Central memory CD4-positive, alpha-beta T cell (primary cell): Measurements from ENCODE around the gene NELL2.

Experiments
- DNase-seq: peaks from one replicate; pipeline ENCODE4 v3.0.0; 2022

The NELL2 gene

GRCh38 chr12:44603701-44604100 is 272.4 kb downstream of the NELL2 start:
- no peak for DNase-seq

GRCh38 chr12:44592626-44593025 is 283.5 kb downstream of the NELL2 start:
- no peak for DNase-seq

DNA sequence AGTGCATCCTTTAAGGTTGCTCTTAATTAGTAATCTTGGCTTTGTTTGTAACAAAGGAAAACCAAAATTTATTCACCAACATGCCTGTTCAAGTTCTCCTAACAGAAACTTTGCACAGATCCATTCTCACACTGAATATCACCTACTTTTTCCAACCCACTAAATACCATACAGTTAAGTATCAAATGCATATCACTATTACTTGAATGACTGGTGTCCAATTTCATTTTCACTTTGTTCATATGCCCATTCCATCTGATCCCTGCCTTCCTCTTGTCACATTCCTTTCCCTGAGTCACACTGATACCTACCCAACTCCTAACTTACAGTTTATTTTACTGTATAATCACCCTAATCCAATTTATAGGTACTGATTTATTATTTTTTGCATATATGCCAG is 286.4 kb downstream of the NELL2 start:
- no peak for DNase-seq

DNA sequence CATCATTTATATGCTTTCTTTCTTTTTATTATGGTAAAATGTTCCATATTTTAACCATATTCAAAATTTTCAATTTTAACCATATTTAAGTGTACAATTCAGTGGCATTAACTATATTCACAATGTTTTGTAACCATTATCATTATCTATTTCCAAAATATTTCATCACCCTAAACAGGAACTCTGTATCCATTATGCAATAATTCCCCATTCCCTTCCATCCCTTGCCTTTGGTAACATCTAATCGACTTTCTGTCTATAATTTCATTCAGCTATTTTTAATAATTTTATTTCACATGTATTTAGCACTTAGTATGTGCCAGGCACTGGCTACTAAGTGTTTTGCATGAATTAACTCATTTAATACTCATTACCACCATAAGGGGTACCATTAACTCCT is 287.5 kb downstream of the NELL2 start:
- DNase-seq: no peak

DNA sequence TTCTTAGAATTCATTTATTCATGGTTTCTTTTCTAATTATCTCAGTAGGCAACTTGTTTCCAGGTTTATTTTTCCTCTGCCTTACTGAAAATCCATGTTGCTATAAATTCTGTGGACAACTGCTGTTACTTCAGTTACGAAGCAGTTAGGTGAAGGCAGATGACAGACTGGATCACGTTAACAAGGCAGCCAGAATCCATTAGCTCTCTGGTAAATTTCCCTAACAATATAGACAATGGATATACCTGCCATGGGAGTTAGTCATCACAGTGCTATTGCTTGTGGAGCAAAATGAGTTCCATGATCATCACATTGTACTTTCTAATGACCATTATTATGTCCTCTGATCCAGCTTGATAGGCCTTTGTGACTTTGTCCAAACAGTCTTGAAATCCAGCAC is 291.5 kb downstream of the NELL2 start:
- DNase-seq: no peak

GRCh38 chr12:44582521-44582920 is 293.6 kb downstream of the NELL2 start:
- no peak for DNase-seq

- DNase-seq: no peak
These were observed 294.4 kb downstream of the NELL2 start for GRCh38 chr12:44581642-44582242.

- no peak for DNase-seq
These were observed 301.5 kb downstream of the NELL2 start for GRCh38 chr12:44574586-44574985.

DNA sequence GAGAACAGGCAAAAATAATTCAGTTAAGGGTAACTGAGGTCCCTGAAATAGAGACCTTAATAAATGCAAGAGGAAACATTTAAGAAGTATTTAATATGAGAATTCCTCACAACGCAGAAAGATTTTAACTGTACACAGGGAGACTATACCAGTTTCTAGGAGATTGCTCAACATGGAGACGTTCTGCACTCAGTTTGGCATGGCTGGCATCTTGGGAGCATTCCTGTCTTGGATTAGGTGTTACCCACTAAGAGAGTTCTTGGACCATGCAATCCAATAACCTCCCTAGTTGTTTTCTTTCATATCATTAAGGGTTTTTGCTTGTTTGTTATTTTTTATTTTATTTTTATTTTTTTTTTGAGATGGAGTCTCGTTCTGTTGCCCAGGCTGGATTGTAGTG is 302.4 kb downstream of the NELL2 start:
- no peak for DNase-seq

- DNase-seq: no peak
These were observed 305.0 kb downstream of the NELL2 start for GRCh38 chr12:44571006-44571550.

GRCh38 chr12:44570036-44570583 is 306.0 kb downstream of the NELL2 start:
- no peak for DNase-seq

GRCh38 chr12:44565163-44565562 is 311.0 kb downstream of the NELL2 start:
- DNase-seq: no peak

DNA sequence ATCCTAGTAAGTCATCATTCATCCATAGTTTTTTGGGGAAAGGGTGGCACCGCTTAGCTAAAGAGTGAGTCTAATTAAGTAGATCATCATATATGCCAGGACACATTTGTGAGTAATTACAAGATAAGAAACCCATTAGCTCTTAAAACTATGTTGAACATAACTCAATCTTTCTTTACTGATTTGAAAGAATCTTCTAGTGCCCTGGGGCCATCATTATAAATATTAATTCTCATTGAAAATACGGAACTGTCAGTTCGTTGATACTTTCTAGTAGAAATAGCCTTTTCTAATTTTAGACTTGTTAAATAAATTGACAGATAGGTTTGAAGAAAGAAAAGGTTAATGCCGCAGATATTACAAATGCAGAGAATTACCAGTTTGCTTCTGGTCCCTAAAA is 312.6 kb downstream of the NELL2 start:
- no peak for DNase-seq

DNA sequence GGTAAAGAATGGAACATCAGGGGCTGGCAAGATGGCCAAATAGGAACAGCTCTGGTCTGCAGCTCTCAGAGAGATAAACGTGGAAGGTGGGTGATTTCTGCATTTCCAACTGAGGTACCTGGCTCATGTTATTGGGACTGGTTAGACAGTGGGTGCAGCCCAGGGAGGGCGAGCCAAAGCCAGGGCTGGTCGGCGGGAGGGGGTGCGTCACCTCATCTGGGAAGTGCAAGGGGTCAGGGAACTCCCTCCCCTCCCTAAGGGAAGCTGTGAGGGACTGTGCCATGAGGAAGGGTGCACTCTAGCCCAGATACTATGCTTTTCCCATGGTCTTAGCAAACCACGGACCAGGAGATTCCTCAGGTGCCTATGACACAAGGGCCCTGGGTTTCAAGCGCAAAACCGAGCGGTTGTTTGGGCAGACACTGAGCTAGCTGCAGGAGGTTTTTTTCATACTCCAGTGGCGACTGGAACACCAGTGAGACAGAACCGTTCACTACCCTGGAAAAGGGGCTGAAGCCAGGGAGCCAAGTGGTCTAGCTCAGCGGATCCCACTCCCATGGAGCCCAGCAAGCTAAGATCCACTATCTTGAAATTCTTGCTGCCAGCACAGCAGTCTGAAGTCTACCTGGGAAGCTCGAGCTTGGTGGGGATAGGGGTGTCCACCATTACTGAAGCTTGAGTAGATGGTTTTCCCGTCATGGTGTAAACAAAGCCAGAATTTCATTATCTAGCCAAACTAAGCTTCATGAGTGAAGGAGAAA is 317.6 kb downstream of the NELL2 start:
- DNase-seq: no peak

- DNase-seq: no peak
These were observed 320.7 kb downstream of the NELL2 start for GRCh38 chr12:44555454-44555853.

DNA sequence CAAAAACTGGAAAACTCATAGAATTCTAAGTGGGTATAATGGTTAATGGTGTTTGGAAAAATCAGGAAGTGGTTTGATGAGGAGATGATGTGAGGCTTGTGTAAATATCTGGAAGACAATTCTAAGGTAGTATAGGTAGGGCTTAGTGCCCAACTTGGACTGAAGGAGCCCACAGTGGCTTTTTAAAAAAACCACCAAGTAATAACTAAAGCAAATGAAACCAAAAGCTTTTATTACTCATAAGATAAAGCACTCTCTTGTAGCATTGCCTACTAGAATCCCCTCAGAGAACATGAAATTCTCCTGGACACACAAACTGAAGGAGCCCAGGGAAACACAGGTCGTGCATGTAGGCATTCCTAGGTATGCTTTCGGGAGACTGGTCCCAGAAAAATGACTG is 324.5 kb downstream of the NELL2 start:
- no peak for DNase-seq

- no peak for DNase-seq
These were observed 325.7 kb downstream of the NELL2 start for GRCh38 chr12:44550377-44550776.

- no peak for DNase-seq
These were observed 330.1 kb downstream of the NELL2 start for GRCh38 chr12:44546060-44546459.

GRCh38 chr12:44544018-44544417 is 332.1 kb downstream of the NELL2 start:
- no peak for DNase-seq

DNA sequence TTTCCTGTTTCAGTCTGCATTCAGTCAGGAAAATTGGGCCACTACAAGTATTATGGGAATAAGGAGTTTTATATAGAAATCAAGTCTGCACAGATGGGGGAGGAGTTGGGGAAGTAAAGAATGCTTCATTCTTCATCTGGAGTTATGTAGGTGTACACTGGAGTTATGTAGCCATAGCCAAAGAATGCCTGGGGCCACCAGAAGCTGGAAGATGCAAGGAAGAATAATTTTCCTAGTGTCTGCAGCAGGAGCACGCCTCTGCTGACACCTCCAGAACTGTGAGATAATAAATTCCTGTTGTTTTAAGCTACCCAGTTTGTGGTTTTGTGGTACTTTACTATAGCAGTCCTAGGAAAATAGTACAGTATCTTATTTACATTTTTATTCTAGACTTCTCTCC is 333.4 kb downstream of the NELL2 start:
- DNase-seq: no peak

GRCh38 chr12:44537354-44537753 is 338.8 kb downstream of the NELL2 start:
- DNase-seq: no peak

- no peak for DNase-seq
These were observed 343.2 kb downstream of the NELL2 start for GRCh38 chr12:44532940-44533339.

GRCh38 chr12:44531320-44531971 is 344.7 kb downstream of the NELL2 start:
- DNase-seq: no peak
